Bronchial epithelial cell (primary cell): ENCODE results near the gene ATF7. TPM values are rescaled to one million over a fixed set of nuclear protein-coding genes. Genes with fewer than 3 reads are reported as not detected.

Experiments
- DNase-seq: peaks from one replicate; pipeline ENCODE4 v3.0.0-alpha.2; 2010; ENCODE audit warnings: low read depth
- FAIRE-seq: peaks from 2 replicates; lab custom pipeline; 2011; peaks lifted over from hg19 to GRCh38; lab: Jason Lieb, UNC
- H3K27me3 ChIP-seq: 2 replicates; pipeline ENCODE4 v1.5.1; 2011; ENCODE audit warnings: low read length; ENCODE audit not compliant: control insufficient read depth, insufficient read depth
- H3K36me3 ChIP-seq: 2 replicates; pipeline ENCODE4 v1.5.1; 2011; ENCODE audit warnings: low read length; ENCODE audit not compliant: control insufficient read depth, insufficient read depth
- H3K4me3 ChIP-seq: 2 replicates; pipeline ENCODE4 v1.5.1; 2011; ENCODE audit warnings: mild to moderate bottlenecking, low read depth, low read length, control low read depth
- total RNA-seq: library from RNA; depleted of rRNA; stranded (reverse); fragments of >200 nt; gene quantifications from 2 replicates; pipeline ENCODE4 v1.2.1, GENCODE V29; 2014
- TF ChIP-seq, protein P1 (sequence below): IDR thresholded peaks from 2 replicates; pipeline ENCODE4 v1.5.1; 2011; ENCODE audit warnings: mild to moderate bottlenecking, moderate library complexity, low read length, control low read depth, inconsistent platforms; ENCODE audit not compliant: insufficient read depth, severe bottlenecking

Gene ATF7
- total RNA-seq, 1 donor from 2014 or later, result 5.3 TPM

DNA sequence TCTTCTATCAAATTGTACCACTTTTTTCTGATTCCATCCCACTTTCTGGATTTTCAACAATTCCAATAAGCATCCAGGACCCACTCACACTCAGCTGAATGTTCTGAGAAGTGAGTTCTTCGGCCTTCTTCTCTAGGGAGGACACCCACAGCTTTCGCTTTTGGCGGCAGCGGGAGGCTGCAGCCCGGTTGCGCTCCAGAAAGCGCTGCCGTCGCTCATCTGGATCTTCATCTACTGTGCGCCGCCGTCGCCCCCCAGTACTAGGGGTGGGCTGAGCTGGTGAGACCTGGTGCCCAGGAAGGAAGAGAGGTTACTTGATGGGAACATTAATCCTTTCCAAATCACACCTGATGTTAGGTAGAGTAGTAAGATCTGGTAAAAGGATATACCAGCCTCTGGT lies 101.7 kb downstream of the ATF7 start:
- peaks cover 11% of the 10 kb centered on the region for H3K36me3 ChIP-seq
- no peak for FAIRE-seq

DNA sequence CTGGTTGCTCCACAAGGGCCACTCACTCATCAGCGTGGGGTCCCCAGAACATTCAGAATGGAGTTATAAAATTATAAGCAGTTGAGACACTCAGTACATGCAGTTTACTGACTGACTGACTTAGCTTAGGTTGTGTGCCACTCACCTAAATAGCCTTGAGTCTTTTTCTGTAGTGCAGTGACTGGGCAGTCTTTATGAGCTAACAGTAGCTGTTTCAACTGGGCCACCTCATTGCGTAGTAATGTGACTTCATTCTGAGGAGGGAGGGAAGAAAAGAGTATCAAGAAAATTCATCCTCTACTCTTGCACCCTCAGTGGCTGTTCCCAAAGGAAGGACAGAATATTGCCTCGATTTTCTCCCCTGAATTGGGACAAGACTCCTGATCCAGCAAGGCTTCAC lies 103.1 kb downstream of the ATF7 start:
- Histone ChIP-seq H3K4me3 (no peak overlapping the region), H3K36me3 (peaks cover 14% of the 10 kb centered on the region), H3K27me3 (no peaks in the 10 kb centered on the region)
- DNase-seq, result no peak
- TF ChIP-seq, protein P1, sequence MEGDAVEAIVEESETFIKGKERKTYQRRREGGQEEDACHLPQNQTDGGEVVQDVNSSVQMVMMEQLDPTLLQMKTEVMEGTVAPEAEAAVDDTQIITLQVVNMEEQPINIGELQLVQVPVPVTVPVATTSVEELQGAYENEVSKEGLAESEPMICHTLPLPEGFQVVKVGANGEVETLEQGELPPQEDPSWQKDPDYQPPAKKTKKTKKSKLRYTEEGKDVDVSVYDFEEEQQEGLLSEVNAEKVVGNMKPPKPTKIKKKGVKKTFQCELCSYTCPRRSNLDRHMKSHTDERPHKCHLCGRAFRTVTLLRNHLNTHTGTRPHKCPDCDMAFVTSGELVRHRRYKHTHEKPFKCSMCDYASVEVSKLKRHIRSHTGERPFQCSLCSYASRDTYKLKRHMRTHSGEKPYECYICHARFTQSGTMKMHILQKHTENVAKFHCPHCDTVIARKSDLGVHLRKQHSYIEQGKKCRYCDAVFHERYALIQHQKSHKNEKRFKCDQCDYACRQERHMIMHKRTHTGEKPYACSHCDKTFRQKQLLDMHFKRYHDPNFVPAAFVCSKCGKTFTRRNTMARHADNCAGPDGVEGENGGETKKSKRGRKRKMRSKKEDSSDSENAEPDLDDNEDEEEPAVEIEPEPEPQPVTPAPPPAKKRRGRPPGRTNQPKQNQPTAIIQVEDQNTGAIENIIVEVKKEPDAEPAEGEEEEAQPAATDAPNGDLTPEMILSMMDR, result no peak
- FAIRE-seq, result no peak

More for the DNA sequence above, 101.7 kb downstream of the ATF7 start:
- Histone ChIP-seq H3K4me3 (no peak overlapping the region), H3K27me3 (no peaks in the 10 kb centered on the region)
- DNase-seq, result no peak
- TF ChIP-seq, protein P1, result no peak

DNA sequence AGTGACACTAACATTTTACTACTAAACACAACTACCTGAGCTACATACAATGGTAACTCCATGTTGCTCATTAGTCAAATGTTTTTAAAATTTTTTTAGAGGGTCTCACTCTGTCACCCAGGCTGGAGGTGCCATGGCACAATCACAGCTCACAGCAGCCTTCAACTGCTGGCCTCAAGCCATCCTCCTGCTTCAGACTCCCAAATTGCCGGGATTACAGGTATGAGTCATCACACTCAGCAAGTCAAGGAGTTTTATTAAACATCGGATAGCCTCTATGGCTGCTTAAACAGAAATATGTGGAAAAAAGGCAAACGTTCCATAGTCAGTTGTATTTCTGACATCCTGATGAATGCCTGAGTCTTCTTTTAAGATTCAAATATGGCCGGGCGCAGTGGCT lies 107.8 kb downstream of the ATF7 start:
- peaks cover 30% of the 10 kb centered on the region for H3K36me3 ChIP-seq
- FAIRE-seq, result no peak

DNA sequence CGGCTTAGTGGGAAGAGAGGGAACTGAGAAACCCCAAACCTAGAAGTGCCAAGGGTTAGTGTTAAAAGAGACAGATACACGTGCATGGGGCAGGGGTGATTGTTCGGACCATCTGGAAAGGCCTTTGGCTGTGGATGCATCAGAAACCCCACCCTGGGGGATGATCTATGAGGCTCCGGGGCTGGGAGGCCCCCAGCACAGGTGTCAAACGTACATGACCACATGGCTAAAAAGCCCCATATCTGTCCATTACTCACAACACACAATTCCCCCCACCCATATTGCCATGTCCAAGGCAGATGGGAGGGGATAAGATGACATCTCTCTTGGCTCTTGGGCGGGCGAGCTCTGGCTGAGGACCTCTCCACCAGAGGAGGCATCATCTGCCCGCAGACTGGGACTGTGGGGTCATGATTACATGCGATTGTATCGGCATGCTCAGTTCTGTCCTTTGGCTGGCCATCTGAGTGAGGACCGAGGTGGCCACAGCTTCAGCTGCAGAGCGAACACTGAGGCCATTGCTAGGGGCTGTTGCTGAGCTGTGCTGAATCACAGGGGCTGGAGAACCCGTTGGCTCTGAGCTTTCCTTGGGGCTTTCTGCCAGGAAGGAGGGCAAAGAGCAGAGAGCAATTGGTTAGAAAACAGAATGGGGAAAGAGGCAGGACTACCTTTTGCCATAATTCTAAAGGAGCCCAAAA lies 109.3 kb downstream of the ATF7 start:
- DNase-seq, result no peak
- TF ChIP-seq, protein P1, result no peak
- peaks cover 29% of the 10 kb centered on the region for H3K36me3 ChIP-seq
- no peaks in the 10 kb centered on the region for H3K27me3 ChIP-seq
- no peak for FAIRE-seq
- no peak overlapping the region for H3K4me3 ChIP-seq

More for the DNA sequence above, 107.8 kb downstream of the ATF7 start:
- no peaks in the 10 kb centered on the region for H3K27me3 ChIP-seq
- H3K4me3 ChIP-seq, result no peak overlapping the region
- TF ChIP-seq, protein P1, result no peak
- no peak for DNase-seq

DNA sequence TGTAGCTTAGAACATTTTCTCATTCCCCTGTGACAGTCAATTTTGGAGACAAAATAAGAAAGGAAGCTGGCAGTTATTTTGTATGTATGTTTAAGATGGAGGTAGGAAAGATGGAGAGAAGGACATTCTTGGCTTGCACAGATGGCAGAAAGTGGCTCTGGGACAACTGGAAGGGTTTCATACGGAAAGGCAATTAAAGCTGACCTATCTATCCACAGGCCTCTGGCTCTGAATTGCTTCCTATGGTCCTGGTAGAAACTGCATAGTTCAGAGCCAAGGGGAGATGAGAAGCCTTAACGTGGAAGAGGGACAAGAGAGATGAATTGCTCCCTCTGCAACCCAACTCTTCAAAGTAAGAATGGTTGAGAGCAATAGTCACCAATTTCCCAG lies 110.9 kb downstream of the ATF7 start:
- H3K4me3 ChIP-seq, result no peak overlapping the region
- no peaks in the 10 kb centered on the region for H3K27me3 ChIP-seq
- TF ChIP-seq, protein P1, result no peak
- DNase-seq (no peak), FAIRE-seq (no peak)
- H3K36me3 ChIP-seq, result peaks cover 26% of the 10 kb centered on the region
